ENCODE data around the gene UFC1.

UFC1 gene

DNA sequence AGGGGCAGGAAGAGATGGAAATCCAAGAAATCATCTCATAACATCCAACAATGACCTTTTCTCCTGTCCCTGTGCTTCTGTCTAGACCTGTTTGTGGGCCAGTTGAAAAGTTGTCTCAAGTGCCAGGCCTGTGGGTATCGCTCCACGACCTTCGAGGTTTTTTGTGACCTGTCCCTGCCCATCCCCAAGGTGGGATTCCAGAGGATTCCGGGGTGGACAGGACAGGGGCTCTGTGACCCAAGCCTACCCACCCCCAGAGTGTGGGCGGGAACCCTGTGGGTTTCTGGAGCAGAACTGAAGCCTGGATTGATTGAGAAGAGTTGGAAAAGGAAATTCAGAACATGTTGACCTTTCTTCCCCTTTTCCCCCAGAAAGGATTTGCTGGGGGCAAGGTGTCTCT, 10.0 kb downstream of the UFC1 start:
- TF ChIP-seq OSR1 (CRISPR knock-in tag; IDR thresholded peaks at IDR 0.05) (no peak), ZFP30 (CRISPR knock-in tag; IDR thresholded peaks at IDR 0.05) (no peak), ESRRG (CRISPR knock-in tag; IDR thresholded peaks at IDR 0.05) (no peak)
- TF ChIP-seq, protein P1, sequence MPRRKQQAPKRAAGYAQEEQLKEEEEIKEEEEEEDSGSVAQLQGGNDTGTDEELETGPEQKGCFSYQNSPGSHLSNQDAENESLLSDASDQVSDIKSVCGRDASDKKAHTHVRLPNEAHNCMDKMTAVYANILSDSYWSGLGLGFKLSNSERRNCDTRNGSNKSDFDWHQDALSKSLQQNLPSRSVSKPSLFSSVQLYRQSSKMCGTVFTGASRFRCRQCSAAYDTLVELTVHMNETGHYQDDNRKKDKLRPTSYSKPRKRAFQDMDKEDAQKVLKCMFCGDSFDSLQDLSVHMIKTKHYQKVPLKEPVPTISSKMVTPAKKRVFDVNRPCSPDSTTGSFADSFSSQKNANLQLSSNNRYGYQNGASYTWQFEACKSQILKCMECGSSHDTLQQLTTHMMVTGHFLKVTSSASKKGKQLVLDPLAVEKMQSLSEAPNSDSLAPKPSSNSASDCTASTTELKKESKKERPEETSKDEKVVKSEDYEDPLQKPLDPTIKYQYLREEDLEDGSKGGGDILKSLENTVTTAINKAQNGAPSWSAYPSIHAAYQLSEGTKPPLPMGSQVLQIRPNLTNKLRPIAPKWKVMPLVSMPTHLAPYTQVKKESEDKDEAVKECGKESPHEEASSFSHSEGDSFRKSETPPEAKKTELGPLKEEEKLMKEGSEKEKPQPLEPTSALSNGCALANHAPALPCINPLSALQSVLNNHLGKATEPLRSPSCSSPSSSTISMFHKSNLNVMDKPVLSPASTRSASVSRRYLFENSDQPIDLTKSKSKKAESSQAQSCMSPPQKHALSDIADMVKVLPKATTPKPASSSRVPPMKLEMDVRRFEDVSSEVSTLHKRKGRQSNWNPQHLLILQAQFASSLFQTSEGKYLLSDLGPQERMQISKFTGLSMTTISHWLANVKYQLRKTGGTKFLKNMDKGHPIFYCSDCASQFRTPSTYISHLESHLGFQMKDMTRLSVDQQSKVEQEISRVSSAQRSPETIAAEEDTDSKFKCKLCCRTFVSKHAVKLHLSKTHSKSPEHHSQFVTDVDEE (CRISPR knock-in tag; IDR thresholded peaks at IDR 0.05) = no peak
- TF ChIP-seq, protein P2, sequence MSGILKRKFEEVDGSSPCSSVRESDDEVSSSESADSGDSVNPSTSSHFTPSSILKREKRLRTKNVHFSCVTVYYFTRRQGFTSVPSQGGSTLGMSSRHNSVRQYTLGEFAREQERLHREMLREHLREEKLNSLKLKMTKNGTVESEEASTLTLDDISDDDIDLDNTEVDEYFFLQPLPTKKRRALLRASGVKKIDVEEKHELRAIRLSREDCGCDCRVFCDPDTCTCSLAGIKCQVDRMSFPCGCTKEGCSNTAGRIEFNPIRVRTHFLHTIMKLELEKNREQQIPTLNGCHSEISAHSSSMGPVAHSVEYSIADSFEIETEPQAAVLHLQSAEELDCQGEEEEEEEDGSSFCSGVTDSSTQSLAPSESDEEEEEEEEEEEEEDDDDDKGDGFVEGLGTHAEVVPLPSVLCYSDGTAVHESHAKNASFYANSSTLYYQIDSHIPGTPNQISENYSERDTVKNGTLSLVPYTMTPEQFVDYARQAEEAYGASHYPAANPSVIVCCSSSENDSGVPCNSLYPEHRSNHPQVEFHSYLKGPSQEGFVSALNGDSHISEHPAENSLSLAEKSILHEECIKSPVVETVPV (CRISPR knock-in tag; IDR thresholded peaks at IDR 0.05) = no peak
- no peak for ATAC-seq

DNA sequence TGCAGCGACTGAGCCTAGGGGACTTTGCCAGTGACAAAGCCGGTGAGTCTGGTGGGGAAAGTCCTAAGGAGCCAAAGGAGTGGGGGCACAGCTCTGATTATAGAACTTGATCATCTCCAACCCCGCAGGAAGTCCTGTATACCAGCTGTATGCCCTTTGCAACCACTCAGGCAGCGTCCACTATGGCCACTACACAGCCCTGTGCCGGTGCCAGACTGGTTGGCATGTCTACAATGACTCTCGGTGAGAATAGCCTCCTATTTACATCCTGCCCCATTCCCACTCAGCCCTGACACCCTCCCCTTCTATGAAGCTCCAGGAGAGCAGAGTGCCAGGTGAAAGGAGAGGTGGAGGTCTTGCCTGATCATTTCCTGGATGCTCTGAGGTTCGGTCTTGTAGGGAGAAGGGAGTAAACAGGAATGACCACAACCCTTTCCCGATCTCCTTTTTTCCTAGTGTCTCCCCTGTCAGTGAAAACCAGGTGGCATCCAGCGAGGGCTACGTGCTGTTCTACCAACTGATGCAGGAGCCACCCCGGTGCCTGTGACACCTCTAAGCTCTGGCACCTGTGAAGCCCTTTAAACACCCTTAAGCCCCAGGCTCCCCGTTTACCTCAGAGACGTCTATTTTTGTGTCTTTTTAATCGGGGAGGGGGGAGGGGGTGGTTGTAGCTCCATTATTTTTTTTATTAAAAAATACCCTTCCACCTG, 11.3 kb downstream of the UFC1 start:
- no peak for ATAC-seq

DNA sequence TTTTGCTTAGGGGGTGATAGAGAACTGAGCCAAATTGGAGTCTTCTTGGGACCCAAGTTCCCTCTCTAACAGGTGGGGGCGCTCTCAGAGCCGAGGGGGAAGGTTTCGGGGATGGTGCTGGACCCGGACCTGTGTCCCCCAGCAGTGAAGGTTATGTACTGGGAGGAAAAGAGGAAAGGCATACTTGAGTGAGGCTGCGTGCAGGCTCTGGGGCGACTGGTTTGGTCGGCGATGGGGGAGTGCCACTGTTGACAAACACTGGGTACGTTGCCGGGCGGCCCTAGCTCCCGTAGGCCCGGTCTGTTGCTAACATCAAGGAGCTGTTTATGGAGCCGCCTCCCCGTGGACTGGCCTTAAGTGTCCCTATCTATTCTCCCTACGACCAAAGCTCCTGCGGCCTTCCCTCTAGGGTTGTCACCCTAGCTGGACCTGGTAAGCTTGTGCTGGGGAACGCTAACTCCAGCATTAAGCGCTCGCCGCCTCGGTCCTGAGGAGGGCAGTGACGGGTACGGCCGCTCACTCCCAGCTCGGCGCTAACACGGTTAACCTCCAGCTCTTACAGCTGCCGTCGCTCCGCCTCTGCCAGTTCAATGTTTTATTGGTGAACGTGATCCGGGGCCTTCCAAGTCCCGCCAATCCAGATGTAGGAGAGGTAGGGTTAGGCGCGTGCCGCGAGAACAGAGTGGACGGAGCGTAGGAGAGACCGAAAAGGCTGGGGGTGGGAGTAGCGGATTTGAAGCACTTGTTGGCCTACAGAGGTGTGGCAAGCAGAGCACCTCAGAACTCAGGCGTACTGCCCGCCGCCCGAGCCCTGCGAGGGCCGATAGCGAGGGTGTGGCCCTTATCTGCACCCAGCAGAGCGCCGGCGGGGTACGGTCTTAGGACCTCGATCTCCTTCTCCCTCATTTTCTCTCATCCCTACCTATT, 12.2 kb downstream of the UFC1 start, which contains the start of gene PPOX:
Gene PPOX (plus strand): TSS at position 685 of the 927 bp plus-strand sequence. CDS start 422 bp downstream, outside the sequence.
- ATAC-seq = peak; percentile 96
- TF ChIP-seq ZC3H10 (CRISPR knock-in tag; IDR thresholded peaks at IDR 0.05) = no peak; the same call in 1 of the 2 replicates

More for the DNA sequence above, 11.3 kb downstream of the UFC1 start:
- TF ChIP-seq CSDC2 (CRISPR knock-in tag; IDR thresholded peaks at IDR 0.05) (no peak), ZC3H10 (CRISPR knock-in tag; IDR thresholded peaks at IDR 0.05) (no peak)
- TF ChIP-seq, protein P3, sequence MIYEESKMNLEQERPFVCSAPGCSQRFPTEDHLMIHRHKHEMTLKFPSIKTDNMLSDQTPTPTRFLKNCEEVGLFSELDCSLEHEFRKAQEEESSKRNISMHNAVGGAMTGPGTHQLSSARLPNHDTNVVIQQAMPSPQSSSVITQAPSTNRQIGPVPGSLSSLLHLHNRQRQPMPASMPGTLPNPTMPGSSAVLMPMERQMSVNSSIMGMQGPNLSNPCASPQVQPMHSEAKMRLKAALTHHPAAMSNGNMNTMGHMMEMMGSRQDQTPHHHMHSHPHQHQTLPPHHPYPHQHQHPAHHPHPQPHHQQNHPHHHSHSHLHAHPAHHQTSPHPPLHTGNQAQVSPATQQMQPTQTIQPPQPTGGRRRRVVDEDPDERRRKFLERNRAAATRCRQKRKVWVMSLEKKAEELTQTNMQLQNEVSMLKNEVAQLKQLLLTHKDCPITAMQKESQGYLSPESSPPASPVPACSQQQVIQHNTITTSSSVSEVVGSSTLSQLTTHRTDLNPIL (CRISPR knock-in tag; IDR thresholded peaks at IDR 0.05; ENCODE audit: low read depth) = no peak
- TF ChIP-seq, protein P4, sequence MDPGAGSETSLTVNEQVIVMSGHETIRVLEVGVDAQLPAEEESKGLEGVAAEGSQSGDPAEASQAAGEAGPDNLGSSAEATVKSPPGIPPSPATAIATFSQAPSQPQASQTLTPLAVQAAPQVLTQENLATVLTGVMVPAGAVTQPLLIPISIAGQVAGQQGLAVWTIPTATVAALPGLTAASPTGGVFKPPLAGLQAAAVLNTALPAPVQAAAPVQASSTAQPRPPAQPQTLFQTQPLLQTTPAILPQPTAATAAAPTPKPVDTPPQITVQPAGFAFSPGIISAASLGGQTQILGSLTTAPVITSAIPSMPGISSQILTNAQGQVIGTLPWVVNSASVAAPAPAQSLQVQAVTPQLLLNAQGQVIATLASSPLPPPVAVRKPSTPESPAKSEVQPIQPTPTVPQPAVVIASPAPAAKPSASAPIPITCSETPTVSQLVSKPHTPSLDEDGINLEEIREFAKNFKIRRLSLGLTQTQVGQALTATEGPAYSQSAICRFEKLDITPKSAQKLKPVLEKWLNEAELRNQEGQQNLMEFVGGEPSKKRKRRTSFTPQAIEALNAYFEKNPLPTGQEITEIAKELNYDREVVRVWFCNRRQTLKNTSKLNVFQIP (CRISPR knock-in tag; IDR thresholded peaks at IDR 0.05; ENCODE audit: borderline replicate concordance, low read depth) = no peak

DNA sequence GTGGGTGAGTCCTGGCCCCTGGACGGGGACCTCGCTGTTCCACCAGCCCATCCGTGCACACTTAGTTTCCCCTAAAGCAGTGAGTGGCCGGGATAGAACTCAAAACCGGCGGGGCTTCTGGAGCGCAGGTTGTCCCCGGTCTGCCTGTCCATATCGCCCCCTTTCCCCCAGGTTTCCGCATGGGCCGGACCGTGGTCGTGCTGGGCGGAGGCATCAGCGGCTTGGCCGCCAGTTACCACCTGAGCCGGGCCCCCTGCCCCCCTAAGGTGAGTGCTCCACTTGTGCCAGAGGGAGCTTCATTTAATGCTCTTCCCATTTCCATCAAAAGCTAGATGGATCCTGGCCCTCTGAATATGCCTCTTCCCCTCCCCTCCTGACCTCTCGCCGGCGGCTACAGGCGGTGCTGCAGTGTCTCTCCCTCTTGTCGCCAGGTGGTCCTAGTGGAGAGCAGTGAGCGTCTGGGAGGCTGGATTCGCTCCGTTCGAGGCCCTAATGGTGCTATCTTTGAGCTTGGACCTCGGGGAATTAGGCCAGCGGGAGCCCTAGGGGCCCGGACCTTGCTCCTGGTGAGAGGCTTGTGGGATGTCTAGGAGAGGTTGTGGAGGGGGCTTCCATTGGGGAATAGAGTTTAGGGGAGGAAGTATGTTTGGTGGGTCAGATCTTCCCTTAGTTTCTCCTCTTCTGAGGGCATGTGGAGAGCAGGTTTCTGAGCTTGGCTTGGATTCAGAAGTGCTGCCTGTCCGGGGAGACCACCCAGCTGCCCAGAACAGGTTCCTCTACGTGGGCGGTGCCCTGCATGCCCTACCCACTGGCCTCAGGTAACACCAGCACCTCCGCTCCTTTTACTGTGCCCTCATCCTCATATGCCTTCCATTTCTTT, 13.1 kb downstream of the UFC1 start:
- ATAC-seq = peak; percentile 33
- TF ChIP-seq TCF4 (CRISPR knock-in tag; IDR thresholded peaks at IDR 0.05; ENCODE audit: borderline replicate concordance) (no peak), PPARA (CRISPR knock-in tag; IDR thresholded peaks at IDR 0.05; ENCODE audit: borderline replicate concordance) (no peak), ZNF8 (CRISPR knock-in tag; IDR thresholded peaks at IDR 0.05) (no peak), ZNF70 (CRISPR knock-in tag; IDR thresholded peaks at IDR 0.05) (no peak), TOX (CRISPR knock-in tag; IDR thresholded peaks at IDR 0.05; ENCODE audit: borderline replicate concordance) (no peak), CSDC2 (CRISPR knock-in tag; IDR thresholded peaks at IDR 0.05) (no peak)
- TF ChIP-seq, protein P2 (CRISPR knock-in tag; IDR thresholded peaks at IDR 0.05) = no peak
- TF ChIP-seq, protein P3 (CRISPR knock-in tag; IDR thresholded peaks at IDR 0.05; ENCODE audit: low read depth) = no peak
